Aorta (tissue), 5 donors: ENCODE results near the gene ASS1. TPM values are rescaled to one million over a fixed set of nuclear protein-coding genes. Genes with fewer than 3 reads are reported as not detected.

Experiments used
- ATAC-seq: fragments of 200-7000 bp; cut with Tn5 transposase; one replicate; pipeline ENCODE4 v1.9.1; 2022; ENCODE audit warnings: moderate library complexity; ENCODE audit not compliant: low FRiP score
- DNase-seq, 2 donors: peaks; one replicate each; pipeline ENCODE4 v3.0.0-alpha.2; 2020
- H3K27ac ChIP-seq, 2 donors: one replicate each; pipeline ENCODE4 v1.5.1; 2013; ENCODE audit warnings: low read length in 2 of 2, mild to moderate bottlenecking in 2 of 2, moderate library complexity in 2 of 2, control low read depth in 1 of 2, inconsistent platforms in 1 of 2, low read depth in 1 of 2
- H3K27me3 ChIP-seq, 2 donors: one replicate each; pipeline ENCODE4 v1.6.1; 2013; ENCODE audit warnings: control low read depth in 1 of 2, low read length in 1 of 2, mild to moderate bottlenecking in 1 of 2, moderate library complexity in 1 of 2; ENCODE audit not compliant: insufficient read depth in 2 of 2, control insufficient read depth in 1 of 2
- H3K36me3 ChIP-seq, 2 donors: one replicate each; pipeline ENCODE4 v1.6.1; 2013; ENCODE audit warnings: control low read depth in 1 of 2, low read length in 1 of 2, mild to moderate bottlenecking in 1 of 2; ENCODE audit not compliant: insufficient read depth in 2 of 2, control insufficient read depth in 1 of 2
- H3K4me1 ChIP-seq, 2 donors: one replicate each; pipeline ENCODE4 v1.6.1; 2013; ENCODE audit warnings: low read length in 2 of 2, control low read depth in 1 of 2, mild to moderate bottlenecking in 1 of 2, moderate library complexity in 1 of 2; ENCODE audit not compliant: insufficient read depth in 2 of 2, control insufficient read depth in 1 of 2
- H3K4me3 ChIP-seq, 2 donors: one replicate each; pipeline ENCODE4 v1.5.1; 2013; ENCODE audit warnings: low read length in 2 of 2, control low read depth in 1 of 2, mild to moderate bottlenecking in 1 of 2
- H3K9me3 ChIP-seq: one replicate; pipeline ENCODE4 v1.6.1; 2013; ENCODE audit warnings: mild to moderate bottlenecking, low read length; ENCODE audit not compliant: control insufficient read depth
- WGBS, 2 donors: extraction: QIAGEN DNeasy Blood & Tissue Kit; methylation state at CpG; one replicate each; pipeline ENCODE4 v1.1.7; 2013; 5-methylcytosine and 5-hydroxymethylcytosine counted together
- intact Hi-C, 2 donors: fragments of 100-400 bp; cut with DNase I; formaldehyde crosslinking; loops; one replicate each; pipeline versions ENCODE4 v1.14.2 to v1.15.0; 2022
- polyA plus RNA-seq, 2 donors: library from polyadenylated mRNA; stranded (reverse); fragments of 200-250 nt; gene quantifications; one replicate each; pipeline ENCODE4 v1.2.3, GENCODE V29; 2013
- total RNA-seq, 2 donors: library from RNA; stranded (reverse); fragmentation: NEBNext Ultra II Directional; extraction: Animal tissue kit (Norgen Biotek cat#: 25700); gene quantifications; one replicate each; pipeline ENCODE4 v1.2.1, GENCODE V29; 2021
- donor health status: healthy with polysubstance abuse.
- donor health status: Bipolar disorder and iron deficiency.
- donor health status: DM: no; HTN: no; CAD: no.
- donor health status: DM: no; HTN: no; CAD: no.
- donor health status: DM: yes; HTN: yes; CAD: no.

Gene ASS1
- total and polyA plus RNA-seq, 4 donors = 52.0 to 99.0 (median 78.5) TPM

- 61 to 67% methylated on average over 13 of the region's 13 CpGs for WGBS, 2 donors
- no peak for DNase-seq
- intact Hi-C loops = no loop called here
- H3K4me3 ChIP-seq = no peak overlapping the region
- no peak overlapping the region for H3K27ac ChIP-seq
- no peaks in the 10 kb centered on the region for H3K36me3 ChIP-seq
- H3K27me3 ChIP-seq = no peaks in the 10 kb centered on the region
- no peak for ATAC-seq
- no peaks in the 10 kb centered on the region for H3K4me1 ChIP-seq
- H3K9me3 ChIP-seq = no peaks in the 10 kb centered on the region
Observed at GRCh38 chr9:130527651-130528310, 83.0 kb downstream of the ASS1 start.

GRCh38 chr9:130528674-130529073, 83.9 kb downstream of the ASS1 start:
- no peak for DNase-seq
- H3K4me1 ChIP-seq = no peaks in the 10 kb centered on the region
- 56 to 65% methylated on average over 8 of the region's 8 CpGs for WGBS, 2 donors
- intact Hi-C loops = no loop called here
- ATAC-seq = no peak
- H3K9me3 ChIP-seq = no peaks in the 10 kb centered on the region
- H3K27me3 ChIP-seq = no peaks in the 10 kb centered on the region
- no peaks in the 10 kb centered on the region for H3K36me3 ChIP-seq
- H3K4me3 ChIP-seq = no peak overlapping the region
- H3K27ac ChIP-seq = no peak overlapping the region

GRCh38 chr9:130530938-130531337, 86.2 kb downstream of the ASS1 start:
- Histone ChIP-seq H3K9me3 (no peaks in the 10 kb centered on the region), H3K4me3 (no peak overlapping the region), H3K36me3 (no peaks in the 10 kb centered on the region), H3K27me3 (no peaks in the 10 kb centered on the region), H3K4me1 (no peaks in the 10 kb centered on the region), H3K27ac (no peak overlapping the region)
- WGBS, 2 donors = 15 to 24% methylated on average over 9 of the region's 9 CpGs
- intact Hi-C loops = no loop called here
- no peak for DNase-seq
- ATAC-seq = no peak

GRCh38 chr9:130531670-130532069, 86.9 kb downstream of the ASS1 start:
- Histone ChIP-seq H3K4me1 (no peaks in the 10 kb centered on the region), H3K36me3 (no peaks in the 10 kb centered on the region), H3K27me3 (no peaks in the 10 kb centered on the region), H3K27ac (no peak overlapping the region), H3K4me3 (no peak overlapping the region), H3K9me3 (no peaks in the 10 kb centered on the region)
- ATAC-seq (no peak), DNase-seq (no peak)
- 94 to 96% methylated on average over 7 to 8 of the region's 8 CpGs for WGBS, 2 donors
- intact Hi-C loops = no loop called here

GRCh38 chr9:130532426-130533080, 87.8 kb downstream of the ASS1 start:
- intact Hi-C loops = no loop called here
- ATAC-seq (no peak), DNase-seq (no peak)
- Histone ChIP-seq H3K27ac (no peak overlapping the region), H3K4me3 (no peak overlapping the region), H3K4me1 (no peaks in the 10 kb centered on the region), H3K9me3 (no peaks in the 10 kb centered on the region), H3K36me3 (no peaks in the 10 kb centered on the region), H3K27me3 (no peaks in the 10 kb centered on the region)
- WGBS, 2 donors = 68 to 74% methylated on average over 10 of the region's 10 CpGs

- Histone ChIP-seq H3K4me1 (no peaks in the 10 kb centered on the region), H3K27ac (no peak overlapping the region), H3K36me3 (no peaks in the 10 kb centered on the region), H3K9me3 (no peaks in the 10 kb centered on the region), H3K4me3 (no peak overlapping the region), H3K27me3 (no peaks in the 10 kb centered on the region)
- intact Hi-C loops = no loop called here
- 14% methylated on average over 28 of the region's 28 CpGs for WGBS, 2 donors
- DNase-seq (no peak), ATAC-seq (no peak)
Observed at GRCh38 chr9:130535818-130536521, 91.2 kb downstream of the ASS1 start.

- H3K36me3 ChIP-seq = no peaks in the 10 kb centered on the region
- no peak overlapping the region for H3K27ac ChIP-seq
- ATAC-seq (no peak), DNase-seq (no peak)
- H3K27me3 ChIP-seq = no peaks in the 10 kb centered on the region
- 73 to 77% methylated on average over 3 of the region's 3 CpGs for WGBS, 2 donors
- H3K9me3 ChIP-seq = no peaks in the 10 kb centered on the region
- no peaks in the 10 kb centered on the region for H3K4me1 ChIP-seq
- intact Hi-C loops = no loop called here
- H3K4me3 ChIP-seq = no peak overlapping the region
Observed at GRCh38 chr9:130536701-130537107, 91.9 kb downstream of the ASS1 start.

GRCh38 chr9:130537346-130538050, 92.7 kb downstream of the ASS1 start:
- no peak overlapping the region for H3K27ac ChIP-seq
- DNase-seq (no peak), ATAC-seq (no peak)
- H3K4me3 ChIP-seq = no peak overlapping the region
- no peaks in the 10 kb centered on the region for H3K9me3 ChIP-seq
- H3K4me1 ChIP-seq = no peaks in the 10 kb centered on the region
- H3K27me3 ChIP-seq = no peaks in the 10 kb centered on the region
- WGBS, 2 donors = 11 to 16% methylated on average over 25 of the region's 25 CpGs
- H3K36me3 ChIP-seq = no peaks in the 10 kb centered on the region
- intact Hi-C loops = no loop called here
